Dermis microvascular lymphatic vessel endothelial cell (primary cell): ENCODE data around the gene LGALS9. TPM values are rescaled to one million over a fixed set of nuclear protein-coding genes. Genes with fewer than 3 reads are reported as not detected.
"Not testable (repeated sequence)": the region's sequence is repeated elsewhere in the genome, so short reads cannot be mapped to it uniquely, and the experiment has no call there.

Source experiments
- DNase-seq, 2 donors: peaks; one replicate each; pipeline versions ENCODE4 v3.0.0 to v3.0.0-alpha.2; 2010; ENCODE audit warnings: low read depth in 2 of 2
- total RNA-seq: library from RNA; depleted of rRNA; stranded (reverse); fragments of >200 nt; gene quantifications from 2 replicates; pipeline ENCODE4 v1.2.1, GENCODE V29; 2014

LGALS9 gene
- total RNA-seq, 1 donor from 2014 or later: 26.1 TPM

GRCh38 chr17:27629260-27629659, 1.7 kb upstream of the LGALS9 start:
- DNase-seq: not testable (repeated sequence)

- peak in 1 of 2 donors; percentile 10 for DNase-seq
Measured at GRCh38 chr17:27631411-27631760, 398 bp downstream of the LGALS9 start.

- no peak for DNase-seq
Measured at GRCh38 chr17:27631897-27632725, 1.1 kb downstream of the LGALS9 start.

- peak in 1 of 2 donors; percentile 72 for DNase-seq
Measured at GRCh38 chr17:27632766-27633165, 1.8 kb downstream of the LGALS9 start.

GRCh38 chr17:27633312-27634025, 2.5 kb downstream of the LGALS9 start:
- no peak for DNase-seq

GRCh38 chr17:27634026-27634335, 3.0 kb downstream of the LGALS9 start:
- DNase-seq: no peak

GRCh38 chr17:27634776-27635175, 3.8 kb downstream of the LGALS9 start:
- no peak for DNase-seq

- DNase-seq: no peak
Measured at GRCh38 chr17:27635275-27635823, 4.4 kb downstream of the LGALS9 start.

GRCh38 chr17:27636005-27636520, 5.1 kb downstream of the LGALS9 start:
- DNase-seq: not testable (repeated sequence)

GRCh38 chr17:27637818-27638217, 6.8 kb downstream of the LGALS9 start:
- DNase-seq: not testable (repeated sequence)

- DNase-seq: not testable (repeated sequence)
Measured at GRCh38 chr17:27638415-27638914, 7.5 kb downstream of the LGALS9 start.

- no peak for DNase-seq
Measured at GRCh38 chr17:27640790-27641189, 9.8 kb downstream of the LGALS9 start.

GRCh38 chr17:27644586-27644985, 13.6 kb downstream of the LGALS9 start:
- DNase-seq: no peak

- DNase-seq: not testable (repeated sequence)
Measured at GRCh38 chr17:27645621-27646020, 14.6 kb downstream of the LGALS9 start.

GRCh38 chr17:27646232-27646631, 15.2 kb downstream of the LGALS9 start:
- DNase-seq: no peak

GRCh38 chr17:27647765-27648164, 16.8 kb downstream of the LGALS9 start:
- no peak for DNase-seq

- not testable (repeated sequence) for DNase-seq
Measured at GRCh38 chr17:27649111-27649571, 18.2 kb downstream of the LGALS9 start.

GRCh38 chr17:27649929-27650328, 18.9 kb downstream of the LGALS9 start:
- DNase-seq: no peak

- no peak for DNase-seq
Measured at GRCh38 chr17:27650836-27651235, 19.8 kb downstream of the LGALS9 start.

- DNase-seq: peak; percentile 22 to 43
Measured at GRCh38 chr17:27651411-27652345, 20.7 kb downstream of the LGALS9 start.

- DNase-seq: not testable (repeated sequence)
Measured at GRCh38 chr17:27653449-27653971, 22.5 kb downstream of the LGALS9 start.
